Hepatic stellate cell (primary cell): ENCODE data around the gene KDM4B.

Source experiments
- DNase-seq: peaks from one replicate; pipeline ENCODE4 v3.0.0; 2011; ENCODE audit warnings: low spot score

The KDM4B gene

GRCh38 chr19:4984438-4984990 lies 15.6 kb downstream of the KDM4B start:
- no peak for DNase-seq

GRCh38 chr19:4985551-4985991 lies 16.7 kb downstream of the KDM4B start:
- DNase-seq: no peak

GRCh38 chr19:4986056-4986455 lies 17.1 kb downstream of the KDM4B start:
- DNase-seq: no peak

GRCh38 chr19:4986471-4986891 lies 17.6 kb downstream of the KDM4B start:
- no peak for DNase-seq

DNA sequence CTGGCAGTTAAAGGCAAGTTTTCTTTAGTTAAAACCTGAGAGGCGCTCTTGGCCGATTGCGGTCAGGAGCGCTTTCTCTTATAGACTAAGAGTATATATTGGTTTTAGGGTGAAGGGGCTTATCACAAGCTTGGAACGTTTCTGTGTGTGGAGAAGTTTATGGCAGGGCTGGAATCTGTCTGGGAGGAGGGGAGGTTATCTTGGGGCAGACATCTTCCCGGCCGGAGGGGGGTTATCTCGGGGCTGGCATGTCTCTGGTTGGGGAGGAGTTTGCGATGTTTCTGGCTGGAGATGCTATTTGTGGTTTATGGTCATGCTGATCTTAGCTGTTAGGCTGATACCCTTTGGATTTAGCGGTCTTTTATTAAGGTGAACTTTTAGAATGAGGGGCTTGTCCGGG lies 18.3 kb downstream of the KDM4B start:
- no peak for DNase-seq

DNA sequence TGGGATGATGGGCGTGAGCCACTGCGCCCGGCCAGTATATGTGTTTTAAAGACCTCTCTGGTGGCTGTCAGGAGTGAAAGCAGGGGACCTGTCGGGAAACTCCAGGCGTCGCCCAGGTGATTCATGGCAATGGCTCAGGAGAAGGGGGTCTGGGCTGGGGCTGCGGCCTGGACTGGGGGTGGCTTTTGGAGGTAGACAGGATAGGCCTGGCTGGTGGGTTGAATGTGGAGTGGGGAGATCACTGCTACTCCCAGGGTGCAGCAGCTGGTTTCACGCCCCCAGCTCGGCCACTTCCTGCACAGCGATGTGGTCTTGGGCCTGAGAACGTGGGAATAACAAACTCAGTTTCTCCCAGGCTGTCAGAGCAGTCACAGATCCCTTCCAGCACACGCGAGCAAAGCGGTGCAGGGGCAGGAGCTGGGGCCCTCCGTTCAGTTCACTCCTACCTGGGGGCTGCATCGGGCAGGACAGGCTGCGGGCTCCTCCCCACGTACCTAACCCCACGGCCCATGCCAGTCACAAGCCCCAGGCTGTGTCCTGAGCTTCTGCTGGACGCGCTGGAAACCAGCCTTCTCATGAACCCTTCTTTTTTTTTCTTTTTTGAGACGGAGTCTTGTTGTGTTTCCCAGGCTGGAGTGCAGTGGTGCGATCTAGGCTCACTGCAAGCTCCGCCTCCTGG lies 18.9 kb downstream of the KDM4B start:
- no peak for DNase-seq

- peak; percentile 82 for DNase-seq
Observed at GRCh38 chr19:4988770-4989251, 19.9 kb downstream of the KDM4B start.

DNA sequence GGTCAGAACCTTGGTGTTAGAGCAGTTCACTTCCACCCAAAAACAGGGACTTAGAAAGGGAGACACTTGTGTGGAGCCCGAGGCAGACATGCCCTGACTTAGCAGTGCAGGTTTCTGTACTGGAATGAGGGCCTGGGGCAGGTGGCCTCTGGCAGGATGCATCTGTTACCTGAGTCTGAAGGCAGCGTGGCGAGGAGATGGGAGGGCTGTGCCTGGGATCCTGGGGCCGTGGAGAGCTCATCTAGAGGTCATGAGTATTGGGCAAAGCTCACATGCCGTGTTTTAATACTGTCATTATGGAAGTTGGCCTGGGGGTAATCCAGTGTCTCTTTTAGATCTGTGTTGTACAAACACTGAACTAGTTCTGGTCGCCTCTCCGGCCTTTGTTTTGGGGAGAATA lies 21.4 kb downstream of the KDM4B start:
- DNase-seq: no peak

DNA sequence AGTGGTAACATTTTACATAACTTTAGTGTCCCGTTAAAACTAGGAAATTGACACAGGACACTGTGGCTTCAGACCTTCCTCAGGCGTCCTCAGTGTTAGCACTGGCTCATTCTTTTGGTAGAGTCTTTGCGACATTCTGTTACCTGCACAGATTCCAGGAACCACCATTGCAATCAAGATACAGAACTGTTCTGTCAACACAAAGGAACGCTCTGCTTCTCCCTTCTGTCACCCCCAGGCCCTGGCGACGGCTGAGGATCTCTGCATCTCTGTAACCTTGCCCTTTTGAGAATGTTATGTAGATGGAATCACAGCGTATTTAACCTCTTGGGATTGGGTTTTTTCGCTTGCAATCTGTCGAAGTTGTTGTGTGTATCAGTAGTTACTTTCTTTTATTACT lies 22.6 kb downstream of the KDM4B start:
- DNase-seq: no peak

GRCh38 chr19:4991996-4992698 lies 23.2 kb downstream of the KDM4B start:
- no peak for DNase-seq

DNA sequence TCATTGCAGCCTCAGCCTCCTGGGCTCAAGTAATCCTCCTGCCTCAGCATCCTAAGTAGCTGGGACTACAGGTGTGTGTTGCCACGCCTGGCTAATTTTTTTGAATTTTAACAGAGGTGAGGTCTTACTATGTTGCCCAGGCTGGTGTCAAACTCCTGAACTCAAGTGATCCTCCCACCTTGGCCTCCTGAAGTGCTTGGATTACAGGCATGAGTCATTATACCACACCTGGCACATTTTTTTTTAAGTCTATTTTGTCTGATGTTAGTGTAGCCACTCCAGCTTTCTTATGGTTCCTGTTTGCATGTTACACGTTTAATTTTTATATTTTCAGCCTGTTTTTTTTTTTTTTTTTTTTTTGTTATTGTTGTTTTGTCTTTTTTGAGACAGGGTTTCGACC lies 24.8 kb downstream of the KDM4B start:
- DNase-seq: no peak

- DNase-seq: no peak
Observed at GRCh38 chr19:4996701-4997100, 27.8 kb downstream of the KDM4B start.

DNA sequence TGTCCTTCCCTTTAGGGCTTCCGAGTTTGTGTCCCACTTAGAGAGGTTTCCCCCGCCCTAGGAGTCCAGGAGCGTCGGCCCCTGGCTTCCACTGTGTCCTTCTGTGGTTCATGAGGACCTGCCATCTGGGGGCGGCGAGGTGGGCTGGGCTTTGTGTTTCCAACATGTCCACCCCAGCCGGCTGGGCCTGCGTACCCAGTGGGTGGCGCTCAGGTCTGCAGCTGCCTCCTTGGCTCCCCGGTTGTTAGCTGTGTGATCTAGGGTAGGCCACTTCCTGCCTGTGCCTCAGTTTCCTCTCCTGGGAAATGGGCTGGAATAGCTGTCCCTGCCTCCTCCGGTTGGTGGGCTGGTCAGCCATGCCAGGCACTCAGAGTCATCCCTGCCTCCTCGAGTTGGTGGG lies 28.4 kb downstream of the KDM4B start:
- no peak for DNase-seq

- no peak for DNase-seq
Observed at GRCh38 chr19:5000120-5000611, 31.3 kb downstream of the KDM4B start.

- peak; percentile 70 for DNase-seq
Observed at GRCh38 chr19:5001615-5002014, 32.7 kb downstream of the KDM4B start.

- DNase-seq: peak; percentile 53
Observed at GRCh38 chr19:5002143-5002542, 33.2 kb downstream of the KDM4B start.

- no peak for DNase-seq
Observed at GRCh38 chr19:5003781-5004180, 34.9 kb downstream of the KDM4B start.

- DNase-seq: no peak
Observed at GRCh38 chr19:5005096-5005495, 36.2 kb downstream of the KDM4B start.

DNA sequence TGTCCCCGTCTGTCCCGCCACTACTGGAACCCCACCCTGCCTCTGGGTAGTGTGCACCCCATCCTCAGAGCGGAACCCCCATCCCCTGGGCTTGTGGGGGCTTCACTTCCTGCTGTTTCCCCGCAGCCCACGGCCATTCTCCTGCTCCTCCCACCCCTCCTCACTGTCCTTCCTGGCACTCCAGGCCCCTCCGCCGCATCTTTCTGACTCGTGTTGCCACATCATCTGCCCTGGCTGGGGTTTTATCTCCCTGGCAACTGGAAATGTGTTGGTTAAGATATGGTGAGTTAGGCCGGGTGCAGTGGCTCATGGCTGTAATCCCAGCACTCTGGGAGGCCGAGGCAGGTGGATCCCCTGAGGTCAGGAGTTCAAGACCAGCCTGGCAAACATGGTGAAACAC lies 37.3 kb downstream of the KDM4B start:
- DNase-seq: no peak

DNA sequence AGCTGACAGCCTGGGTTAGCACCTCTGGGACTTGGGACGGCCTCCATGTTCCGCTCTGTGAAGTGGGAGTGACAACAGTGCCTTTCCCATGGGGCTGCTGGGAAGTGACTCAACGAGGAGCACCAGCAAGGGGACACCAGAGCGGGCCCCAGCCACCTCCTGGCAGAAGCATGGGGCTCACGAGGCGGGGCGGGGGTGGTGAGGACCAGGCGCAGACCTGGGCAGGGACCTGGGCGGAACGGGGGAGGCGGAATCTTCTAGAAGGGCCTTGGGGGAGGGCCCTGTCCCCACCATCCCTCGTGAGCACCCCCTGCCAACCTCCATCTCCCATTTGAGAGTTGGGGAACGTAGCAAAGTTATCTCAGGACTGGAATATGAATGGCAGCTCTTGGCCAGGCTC lies 37.9 kb downstream of the KDM4B start:
- DNase-seq: no peak

GRCh38 chr19:5011476-5012238 lies 42.7 kb downstream of the KDM4B start:
- no peak for DNase-seq

GRCh38 chr19:5012688-5013457 lies 44.0 kb downstream of the KDM4B start:
- no peak for DNase-seq
